Measurements from ENCODE around the gene PPP5C. TPM values are rescaled to one million over a fixed set of nuclear protein-coding genes. Genes with fewer than 3 reads are reported as not detected.
"Not testable (repeated sequence)": the region's sequence is repeated elsewhere in the genome, so short reads cannot be mapped to it uniquely, and the experiment has no call there.

Gene PPP5C
- total RNA-seq, 3 donors from 2014 or later, result 149 to 154 (median 154) TPM

- Mint-ChIP-seq H3K4me1 (ENCODE audit: low read depth) (peaks cover 33% of the 10 kb centered on the region), H3K9me3 (no peaks in the 10 kb centered on the region), H3K4me3 (no peak overlapping the region), H3K36me3 (ENCODE audit: insufficient read depth) (no peaks in the 10 kb centered on the region), H3K27me3 (ENCODE audit: low read depth) (peaks cover 82% of the 10 kb centered on the region)
- DNase-seq (no peak), ATAC-seq (no peak)
These were observed 80.7 kb downstream of the PPP5C start for GRCh38 chr19:46427518-46428045.

DNA sequence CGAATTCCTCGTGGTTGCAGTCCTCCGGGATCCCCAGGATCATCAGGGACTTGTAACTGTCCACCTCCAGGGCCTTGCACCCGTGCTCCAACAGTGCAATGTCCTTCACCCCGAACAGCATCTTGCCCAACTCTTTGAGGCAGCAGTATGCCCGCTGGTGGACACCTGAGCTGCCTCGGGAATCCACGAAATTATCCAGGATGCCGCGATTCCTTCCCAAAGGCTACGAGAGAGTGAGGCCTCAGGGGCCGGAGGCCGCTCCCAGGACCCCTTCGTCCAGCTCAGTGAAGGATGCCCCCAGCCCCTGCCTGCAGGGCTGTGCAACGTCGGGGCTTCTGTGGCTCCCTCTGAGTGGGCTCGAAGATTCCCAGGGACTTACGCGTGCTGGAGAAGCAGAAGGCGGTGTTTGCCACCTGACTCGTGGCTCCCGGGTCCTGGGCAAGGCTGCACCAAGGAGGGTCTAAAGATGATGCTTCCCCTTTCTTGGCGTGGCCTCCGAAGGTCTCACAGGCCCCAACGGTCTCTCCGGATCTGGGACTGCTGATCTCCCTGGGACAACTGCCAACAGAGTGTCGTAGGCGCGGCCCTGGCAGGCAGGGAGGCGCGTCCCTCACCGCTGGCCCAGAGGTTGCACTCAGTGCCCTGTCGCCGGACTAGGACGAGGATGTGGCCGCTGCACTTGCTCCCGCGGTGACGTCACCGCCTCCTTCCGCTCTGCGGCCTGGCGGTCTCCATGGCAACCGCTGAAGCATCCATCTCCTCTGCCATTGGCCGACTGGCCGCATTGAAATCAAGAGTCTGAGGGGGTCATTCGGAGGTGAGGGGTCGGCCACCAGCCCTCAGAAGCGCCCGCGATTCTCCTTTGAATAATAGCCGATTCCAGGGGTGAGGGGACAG lies 81.6 kb downstream of the PPP5C start, which contains the start of gene PNMA8C:
PNMA8C (minus strand) TSS at position 698 of the 897 bp plus-strand sequence; CDS start at position 121, 577 bp downstream.
- DNase-seq, result peak; percentile 28
- no peaks in the 10 kb centered on the region for H3K36me3 Mint-ChIP-seq (ENCODE audit: insufficient read depth)

DNA sequence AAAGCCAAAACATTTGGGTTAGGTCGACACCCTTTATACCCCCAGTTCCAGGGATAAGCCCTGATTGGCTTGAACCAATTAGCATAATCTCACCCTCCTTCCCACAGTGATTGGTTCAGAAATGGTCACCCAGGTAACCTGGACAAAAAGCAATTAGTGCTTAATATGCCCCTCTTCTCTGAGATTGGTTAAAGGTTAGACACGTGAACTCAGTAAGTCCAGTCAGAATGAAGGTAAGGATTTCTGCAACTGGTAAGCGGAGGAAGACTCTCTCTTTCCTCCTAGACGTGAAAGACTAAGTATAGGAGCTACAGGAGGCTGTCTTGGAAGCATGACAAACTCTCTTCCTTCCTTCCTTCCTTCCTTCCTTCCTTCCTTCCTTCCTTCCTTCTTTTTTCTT lies 83.1 kb downstream of the PPP5C start:
- H3K4me3 Mint-ChIP-seq, result no peak overlapping the region

More for the DNA sequence above, 81.6 kb downstream of the PPP5C start, which contains the start of gene PNMA8C:
- no peaks in the 10 kb centered on the region for H3K9me3 Mint-ChIP-seq
- peak within 1 kb of the TSS; percentile 75 for H3K4me3 Mint-ChIP-seq
- no peak for ATAC-seq
- peaks cover 33% of the 10 kb centered on the region for H3K4me1 Mint-ChIP-seq (ENCODE audit: low read depth)
- peaks cover 77% of the 10 kb centered on the region for H3K27me3 Mint-ChIP-seq (ENCODE audit: low read depth)

GRCh38 chr19:46431824-46432223 lies 84.9 kb downstream of the PPP5C start:
- Mint-ChIP-seq H3K4me3 (no peak overlapping the region), H3K4me1 (ENCODE audit: low read depth) (peaks cover 24% of the 10 kb centered on the region), H3K36me3 (ENCODE audit: insufficient read depth) (no peaks in the 10 kb centered on the region), H3K27me3 (ENCODE audit: low read depth) (peaks cover 62% of the 10 kb centered on the region), H3K9me3 (no peaks in the 10 kb centered on the region)
- DNase-seq, result no peak
- no peak for ATAC-seq

More for the DNA sequence above, 83.1 kb downstream of the PPP5C start:
- H3K9me3 Mint-ChIP-seq, result no peaks in the 10 kb centered on the region
- H3K4me1 Mint-ChIP-seq (ENCODE audit: low read depth), result peaks cover 33% of the 10 kb centered on the region
- peaks cover 73% of the 10 kb centered on the region for H3K27me3 Mint-ChIP-seq (ENCODE audit: low read depth)
- H3K36me3 Mint-ChIP-seq (ENCODE audit: insufficient read depth), result no peaks in the 10 kb centered on the region
- ATAC-seq (no peak), DNase-seq (no peak)

- H3K36me3 Mint-ChIP-seq (ENCODE audit: insufficient read depth); DNase-seq; H3K4me3 Mint-ChIP-seq; H3K9me3 Mint-ChIP-seq; ATAC-seq; H3K4me1 Mint-ChIP-seq (ENCODE audit: low read depth): not testable (repeated sequence)
- peaks cover 47% of the 10 kb centered on the region for H3K27me3 Mint-ChIP-seq (ENCODE audit: low read depth)
These were observed 86.6 kb downstream of the PPP5C start for GRCh38 chr19:46433470-46433869.

- Mint-ChIP-seq H3K9me3 (no peaks in the 10 kb centered on the region), H3K4me3 (no peak overlapping the region), H3K36me3 (ENCODE audit: insufficient read depth) (no peaks in the 10 kb centered on the region), H3K27me3 (ENCODE audit: low read depth) (peaks cover 36% of the 10 kb centered on the region), H3K4me1 (ENCODE audit: low read depth) (no peaks in the 10 kb centered on the region)
- ATAC-seq, result no peak
- DNase-seq, result no peak
These were observed 88.1 kb downstream of the PPP5C start for GRCh38 chr19:46435009-46435408.

DNA sequence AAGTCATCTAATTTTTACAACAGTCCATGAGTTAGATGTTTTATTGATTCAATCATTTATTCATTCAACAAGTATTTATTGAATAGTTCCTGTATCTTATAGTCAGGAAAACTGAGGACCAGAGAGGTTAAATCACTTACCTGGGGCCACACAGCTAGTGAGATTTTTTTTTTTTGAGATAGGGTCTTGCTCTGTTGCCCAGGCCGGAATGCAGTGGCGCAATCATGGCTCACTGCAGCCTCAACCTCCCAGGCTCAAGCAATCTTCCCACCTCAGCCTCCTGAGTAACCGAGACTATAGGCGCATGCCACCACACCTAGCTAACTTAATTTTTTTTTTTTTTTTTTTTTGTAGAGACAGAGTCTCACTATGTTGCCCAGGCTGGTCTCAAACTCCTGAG lies 88.8 kb downstream of the PPP5C start:
- H3K36me3 Mint-ChIP-seq (ENCODE audit: insufficient read depth); H3K4me1 Mint-ChIP-seq (ENCODE audit: low read depth); H3K4me3 Mint-ChIP-seq; ATAC-seq; H3K9me3 Mint-ChIP-seq; DNase-seq: not testable (repeated sequence)
- H3K27me3 Mint-ChIP-seq (ENCODE audit: low read depth), result peaks cover 30% of the 10 kb centered on the region

Other genes starting within 250 kb of the PPP5C start
- not detected for gene IGFL3, start 222.4 kb upstream of the PPP5C start, total RNA-seq
- not detected for gene IGFL2, start 198.8 kb upstream of the PPP5C start, total RNA-seq
- not detected for gene IGFL1, start 117.3 kb upstream of the PPP5C start, total RNA-seq
- gene HIF3A, start 50.0 kb upstream of the PPP5C start, total RNA-seq, result under 1 TPM in 1 of 3 donors, not detected in 2; 0.54 TPM
- under 1 TPM in 2 of 3 donors, not detected in 1; 0.05 to 0.08 TPM for gene CCDC8, start 66.5 kb downstream of the PPP5C start, total RNA-seq
- not detected for gene PNMA8C, start 81.8 kb downstream of the PPP5C start, total RNA-seq
- gene PNMA8A, start 124.5 kb downstream of the PPP5C start, total RNA-seq, result under 1 TPM in 1 of 3 donors, not detected in 2; 0.41 TPM
- gene PNMA8B, start 148.8 kb downstream of the PPP5C start, total RNA-seq, result under 1 TPM; 0.05 to 0.11 (median 0.08) TPM

Measured in activated T-cell treated with anti-CD3 and anti-CD28 coated beads, Interleukin-2, amount 50 U/mL, for 4 hours (primary cell).